HL-60 (cell line): ENCODE data around the gene ATG16L1.

Experiments
- CTCF ChIP-seq: IDR thresholded peaks from one replicate; pipeline ENCODE4 v1.5.1; 2011; ENCODE audit warnings: low read length, control low read depth, inconsistent platforms; ENCODE audit not compliant: insufficient read depth
- POLR2AphosphoS5 ChIP-seq: IDR thresholded peaks from 2 replicates; pipeline ENCODE4 v1.6.1; 2012; ENCODE audit warnings: low read depth
- REST ChIP-seq: IDR thresholded peaks from 2 replicates; pipeline ENCODE4 v1.6.1; 2012; ENCODE audit warnings: low read depth; ENCODE audit not compliant: insufficient replicate concordance

- TF ChIP-seq CTCF, result no peak
- no peak for TF ChIP-seq POLR2AphosphoS5
- no peak for TF ChIP-seq REST
Observed at GRCh38 chr2:233300401-233300800, 48.9 kb downstream of the ATG16L1 start.
